H1 (cell line): ENCODE results near the gene IFTAP. TPM values are rescaled to one million over a fixed set of nuclear protein-coding genes. Genes with fewer than 3 reads are reported as not detected.

Experiments used
- CTCF ChIA-PET: fragments of 300-600 bp; sonication (Branson Sonifier 250); formaldehyde crosslinking; loops from one replicate; lab custom pipeline; 2021; ENCODE audit not compliant: partially characterized antibody; lab: Charles Lee
- POLR2A ChIA-PET: fragments of 300-600 bp; sonication (Branson Sonifier 250); formaldehyde crosslinking; loops from one replicate; lab custom pipeline; 2021; ENCODE audit warnings: inconsistent platforms; ENCODE audit not compliant: partially characterized antibody; lab: Charles Lee
- DNase-seq, 2 experiments: peaks; one replicate each; pipeline versions ENCODE4 v3.0.0 to v3.0.0-alpha.2; 2010 to 2022; ENCODE audit warnings: low spot score in 2 of 2, low read depth in 1 of 2, mixed read lengths in 1 of 2
- FAIRE-seq: peaks from 2 replicates; lab custom pipeline; 2011; peaks lifted over from hg19 to GRCh38; lab: Jason Lieb, UNC
- H2AFZ ChIP-seq: 2 replicates; pipeline ENCODE4 v1.8.1; 2012; ENCODE audit warnings: low read length, inconsistent platforms
- H2AK5ac ChIP-seq: 2 replicates; pipeline ENCODE4 v1.6.1; 2013; ENCODE audit warnings: low read depth, low read length
- H2BK120ac ChIP-seq: replicated peaks from 2 replicates; pipeline ENCODE3; 2013; ENCODE audit warnings: low read depth, low read length, inconsistent platforms
- H2BK12ac ChIP-seq: 2 replicates; pipeline ENCODE4 v1.6.1; 2013; ENCODE audit warnings: low read depth, low read length
- H2BK15ac ChIP-seq: 2 replicates; pipeline ENCODE4 v1.6.1; 2013; ENCODE audit warnings: low read length
- H2BK20ac ChIP-seq: 2 replicates; pipeline ENCODE4 v1.6.1; 2013; ENCODE audit warnings: low read length
- H2BK5ac ChIP-seq: 2 replicates; pipeline ENCODE4 v1.6.1; 2013; ENCODE audit warnings: low read depth, low read length
- H3K14ac ChIP-seq: 2 replicates; pipeline ENCODE4 v1.6.1; 2013; ENCODE audit warnings: inconsistent platforms; ENCODE audit not compliant: insufficient read length
- H3K18ac ChIP-seq: 2 replicates; pipeline ENCODE4 v1.6.1; 2013; ENCODE audit warnings: low read length; ENCODE audit errors: extremely low read depth
- H3K23ac ChIP-seq: 2 replicates; pipeline ENCODE4 v1.6.1; 2013; ENCODE audit warnings: inconsistent platforms; ENCODE audit not compliant: insufficient read length
- H3K23me2 ChIP-seq: 2 replicates; pipeline ENCODE4 v1.6.1; 2013; ENCODE audit warnings: low read depth, low read length
- H3K27ac ChIP-seq: 2 replicates; pipeline ENCODE4 v1.6.1; 2011; ENCODE audit warnings: low read depth, low read length, inconsistent platforms
- H3K27me3 ChIP-seq, 4 experiments: replicated peaks in 1 of 4; 1 replicate in 1 of 4; 2 replicates in 3 of 4; pipeline versions ENCODE4 v1.6.1 to v1.8.1; 2011 to 2013; ENCODE audit warnings: low read length in 3 of 4, mild to moderate bottlenecking in 3 of 4, inconsistent platforms in 2 of 4, mixed read lengths in 2 of 4, moderate library complexity in 1 of 4; ENCODE audit not compliant: control insufficient read depth in 3 of 4, insufficient read depth in 3 of 4; ENCODE audit errors: extremely low read depth in 1 of 4
- H3K36me3 ChIP-seq, 4 experiments: 2 replicates each; pipeline versions ENCODE4 v1.6.1 to v1.8.1; 2011 to 2013; ENCODE audit warnings: mild to moderate bottlenecking in 4 of 4, low read length in 3 of 4, moderate library complexity in 2 of 4, control low read depth in 1 of 4, inconsistent platforms in 1 of 4; ENCODE audit not compliant: insufficient read depth in 4 of 4, control insufficient read depth in 2 of 4
- H3K4ac ChIP-seq: replicated peaks from 2 replicates; pipeline ENCODE3; 2013; ENCODE audit warnings: low read length, low read depth, mixed read lengths, inconsistent platforms; ENCODE audit not compliant: insufficient read length
- H3K4me1 ChIP-seq, 4 experiments: replicated peaks in 1 of 4; 1 replicate in 1 of 4; 2 replicates in 3 of 4; pipeline versions ENCODE4 v1.6.1 to v1.8.1; 2011 to 2013; ENCODE audit warnings: low read length in 3 of 4, inconsistent platforms in 2 of 4, mixed read lengths in 1 of 4; ENCODE audit not compliant: insufficient read depth in 4 of 4, control insufficient read depth in 3 of 4
- H3K4me2 ChIP-seq, 2 experiments: 2 replicates each; pipeline versions ENCODE4 v1.6.1 to v1.8.1; 2011 to 2013; ENCODE audit warnings: low read depth in 2 of 2, low read length in 2 of 2, control low read depth in 1 of 2, inconsistent platforms in 1 of 2, mild to moderate bottlenecking in 1 of 2; ENCODE audit not compliant: insufficient read depth in 1 of 2
- H3K4me3 ChIP-seq, 4 experiments: fragments of 200-600, 300-600 bp in 1 of 4; sonication (generic), shearing (Covaris generic), sonication (Bioruptor Twin) in 1 of 4; 2 replicates each; pipeline versions ENCODE4 v1.5.1 to v1.8.1; 2011 to 2016; ENCODE audit warnings: low read length in 4 of 4, low read depth in 3 of 4, control low read depth in 2 of 4, inconsistent platforms in 2 of 4, mild to moderate bottlenecking in 2 of 4, mixed read lengths in 1 of 4, moderate library complexity in 1 of 4; ENCODE audit not compliant: insufficient read depth in 2 of 4; ENCODE audit errors: extremely low read depth in 1 of 4
- H3K56ac ChIP-seq: replicated peaks from 2 replicates; pipeline ENCODE3; 2013; ENCODE audit warnings: low read depth, mild to moderate bottlenecking, mixed read lengths, low read length, inconsistent platforms; ENCODE audit not compliant: insufficient read length
- H3K79me1 ChIP-seq: 2 replicates; pipeline ENCODE4 v1.6.1; 2013; ENCODE audit warnings: low read depth, low read length, control low read depth
- H3K79me2 ChIP-seq, 2 experiments: 2 replicates each; pipeline versions ENCODE4 v1.6.1 to v1.8.1; 2012 to 2013; ENCODE audit warnings: low read length in 2 of 2, mild to moderate bottlenecking in 2 of 2, inconsistent platforms in 1 of 2; ENCODE audit not compliant: insufficient read depth in 2 of 2, control insufficient read depth in 1 of 2
- H3K9ac ChIP-seq, 4 experiments: replicated peaks in 1 of 4; 1 replicate in 1 of 4; 2 replicates in 3 of 4; pipeline versions ENCODE4 v1.6.1 to v1.8.1; 2011 to 2013; ENCODE audit warnings: low read depth in 3 of 4, low read length in 3 of 4, control low read depth in 2 of 4, mild to moderate bottlenecking in 2 of 4, moderate library complexity in 2 of 4, inconsistent platforms in 1 of 4; ENCODE audit errors: extremely low read depth in 1 of 4
- H3K9me3 ChIP-seq, 2 experiments: 2 replicates each; pipeline versions ENCODE4 v1.6.1 to v1.8.1; 2012 to 2013; ENCODE audit warnings: mild to moderate bottlenecking in 2 of 2, moderate library complexity in 2 of 2, control low read depth in 1 of 2, inconsistent platforms in 1 of 2, low read depth in 1 of 2, low read length in 1 of 2, mixed read lengths in 1 of 2; ENCODE audit not compliant: insufficient read depth in 2 of 2
- H4K20me1 ChIP-seq, 2 experiments: replicated peaks in 1 of 2; 2 replicates each; pipeline versions ENCODE3 to v1.8.1; 2011 to 2013; ENCODE audit warnings: inconsistent platforms in 2 of 2, low read length in 2 of 2, mild to moderate bottlenecking in 1 of 2; ENCODE audit not compliant: insufficient read depth in 2 of 2, control insufficient read depth in 1 of 2
- H4K5ac ChIP-seq: 2 replicates; pipeline ENCODE4 v1.6.1; 2013; ENCODE audit warnings: low read length, low read depth, mixed read lengths, inconsistent platforms; ENCODE audit not compliant: insufficient read length
- H4K8ac ChIP-seq: 2 replicates; pipeline ENCODE4 v1.8.0; 2013; ENCODE audit warnings: mild to moderate bottlenecking, moderate library complexity, low read length, inconsistent platforms; ENCODE audit not compliant: insufficient read depth; ENCODE audit errors: extremely low read depth
- H4K91ac ChIP-seq: replicated peaks from 2 replicates; pipeline ENCODE3; 2013; ENCODE audit warnings: low read length, mixed read lengths, inconsistent platforms; ENCODE audit not compliant: insufficient read length
- BACH1 ChIP-seq: IDR thresholded peaks from 2 replicates; pipeline ENCODE4 v1.6.1; 2012; ENCODE audit warnings: low read length, improper control_type of control experiment
- CBX5 ChIP-seq: fragments of 300-800, 300-1000 bp; sonication (generic); IDR thresholded peaks from 2 replicates; pipeline ENCODE4 v1.7.1; 2016; ENCODE audit warnings: antibody characterized with exemption, low read length, low read depth
- CBX8 ChIP-seq: fragments of 300-800, 300-1000 bp; sonication (generic); IDR thresholded peaks from 2 replicates; pipeline ENCODE4 v1.7.1; 2016; ENCODE audit warnings: low read depth, low read length, borderline replicate concordance
- CHD2 ChIP-seq: IDR thresholded peaks from 2 replicates; pipeline ENCODE4 v1.6.1; 2012; ENCODE audit warnings: low read length, improper control_type of control experiment
- JUND ChIP-seq: IDR thresholded peaks from 2 replicates; pipeline ENCODE4 v1.6.1; 2011; ENCODE audit warnings: mild to moderate bottlenecking, improper control_type of control experiment, low read length
- POLR2AphosphoS5 ChIP-seq: IDR thresholded peaks from 2 replicates; pipeline ENCODE4 v1.6.1; 2011; ENCODE audit warnings: low read depth, low read length
- POU5F1 ChIP-seq: IDR thresholded peaks from 2 replicates; pipeline ENCODE4 v1.6.1; 2011; ENCODE audit warnings: low read depth, mild to moderate bottlenecking, low read length, moderate library complexity
- SIX5 ChIP-seq: IDR thresholded peaks from 2 replicates; pipeline ENCODE4 v1.6.1; 2011; ENCODE audit warnings: mild to moderate bottlenecking, low read depth, low read length
- SP1 ChIP-seq: IDR thresholded peaks from 2 replicates; pipeline ENCODE4 v1.6.1; 2011; ENCODE audit warnings: low read depth, low read length
- SUZ12 ChIP-seq: fragments of 200-600 bp; sonication (generic); IDR thresholded peaks from 2 replicates; pipeline ENCODE4 v1.6.1; 2012; ENCODE audit warnings: mild to moderate bottlenecking, inconsistent platforms, low read length, moderate library complexity, mixed read lengths
- TAF7 ChIP-seq: optimal IDR thresholded peaks from 2 replicates; pipeline ENCODE3; 2011; ENCODE audit warnings: low read depth, mild to moderate bottlenecking, inconsistent platforms, low read length, moderate library complexity, borderline replicate concordance
- WGBS, 2 experiments: shearing (Covaris generic) in 1 of 2; methylation state at CpG; one replicate each; pipeline versions ENCODE4 v1.1.6 to v1.1.7; 2013 to 2015; ENCODE audit warnings: low lambda C conversion rate in 2 of 2, mixed read lengths in 2 of 2, inconsistent platforms in 1 of 2, low coverage in 1 of 2, missing lambda C conversion rate in 1 of 2; ENCODE audit not compliant: insufficient replicate concordance in 2 of 2, insufficient coverage in 1 of 2, insufficient read length in 1 of 2; ENCODE audit errors: extremely low coverage in 1 of 2, missing lambda C conversion rate in 1 of 2; 5-methylcytosine and 5-hydroxymethylcytosine counted together
- polyA plus RNA-seq, 7 experiments: library from polyadenylated mRNA; depleted of rRNA in 3 of 7; stranded (reverse) in 5 of 7; unstranded in 2 of 7; fragments of >200 nt in 5 of 7; fragments of 200-250 nt in 2 of 7; gene quantifications; 1 replicate in 5 of 7; 2 replicates in 1 of 7; 4 replicates in 1 of 7; pipeline versions ENCODE4 v1.2.1 to v1.2.3, GENCODE V29; 2011 to 2013; ENCODE audit warnings: missing spikeins in 2 of 7, mixed read lengths in 2 of 7
- total RNA-seq: library from RNA; stranded (reverse); fragmentation: NEBNext Ultra II Directional; extraction: Animal tissue kit (Norgen Biotek cat#: 25700); gene quantifications from 2 replicates; pipeline ENCODE4 v1.2.1, GENCODE V29; 2021
- TF ChIP-seq, protein P1 (sequence below): IDR thresholded peaks from 2 replicates; pipeline ENCODE4 v1.6.1; 2012; ENCODE audit warnings: inconsistent platforms

The IFTAP gene
- total and polyA plus RNA-seq, 2 of the 8 experiments (the other 6 are each of a cell fraction or from before 2014, with no cell fraction given): 21.2 to 23.9 TPM

DNA sequence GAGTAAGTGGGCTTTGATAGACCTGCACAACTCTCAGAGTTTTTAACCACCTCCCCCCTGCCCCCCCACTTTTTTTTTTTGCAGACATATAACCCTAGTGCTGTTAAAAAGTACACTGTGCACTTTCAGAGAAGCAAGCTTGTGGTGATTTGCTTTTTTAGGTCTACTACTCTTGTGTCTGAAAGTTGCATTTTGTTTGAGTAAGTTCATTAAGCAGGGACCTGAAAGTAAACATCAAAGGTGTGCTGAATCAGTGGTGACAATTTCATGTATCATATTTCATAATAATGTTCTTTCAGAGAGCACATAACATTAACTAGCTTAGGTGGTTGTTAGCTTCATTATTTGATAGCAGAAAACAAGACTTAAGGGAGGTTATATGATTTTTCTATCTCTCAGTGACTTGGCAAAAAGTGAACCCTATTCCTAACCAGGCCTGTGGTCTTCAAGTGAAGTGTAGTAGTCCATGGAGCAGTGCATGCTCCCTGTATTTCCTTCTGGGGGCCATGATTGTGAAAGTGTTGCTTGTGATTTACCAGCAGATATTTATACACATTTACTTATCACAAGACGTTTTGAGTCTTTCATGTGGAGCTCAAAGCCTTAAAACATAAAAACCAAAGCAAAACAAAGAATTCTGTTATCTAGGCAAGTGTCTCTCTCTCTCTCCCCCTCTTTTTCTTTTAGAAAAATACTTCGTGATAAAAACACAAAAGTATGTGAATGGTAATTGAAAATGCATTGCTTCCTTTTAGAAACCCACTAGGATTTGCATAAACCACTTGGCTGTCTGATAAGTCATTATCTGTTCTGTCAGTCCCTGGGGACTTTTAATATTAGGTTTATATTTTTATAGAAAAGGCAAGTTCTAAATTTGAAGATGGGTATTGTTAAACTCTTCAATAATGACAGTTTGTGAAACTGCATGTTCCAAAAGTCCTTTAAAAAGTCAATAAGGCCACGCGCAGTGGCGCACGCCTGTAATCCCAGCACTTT is 11.2 kb downstream of the IFTAP start:
- no peaks in the 10 kb centered on the region for H4K20me1 ChIP-seq
- no peaks in the 10 kb centered on the region for H3K79me1 ChIP-seq
- H3K9me3 ChIP-seq: no peaks in the 10 kb centered on the region
- H3K4me1 ChIP-seq: no peaks in the 10 kb centered on the region
- no peak overlapping the region for H4K91ac ChIP-seq
- H2AFZ ChIP-seq: no peak overlapping the region
- DNase-seq (no peak), FAIRE-seq (no peak)
- no peak overlapping the region for H2BK15ac ChIP-seq
- no peak overlapping the region for H3K4ac ChIP-seq
- no peak overlapping the region for H2BK120ac ChIP-seq
- no peaks in the 10 kb centered on the region for H3K36me3 ChIP-seq
- ChIA-PET CTCF (interaction anchor here (1.9 kb wide), 1 partner anchor 142 kb away, joined by 5 read pairs; no protein-coding TSS in a partner anchor), POLR2A (no interaction called here)
- no peak overlapping the region for H4K5ac ChIP-seq
- no peak overlapping the region for H3K4me3 ChIP-seq
- H3K9ac ChIP-seq: no peak overlapping the region
- no peak overlapping the region for H3K14ac ChIP-seq
- no peak overlapping the region for H3K56ac ChIP-seq
- H3K23me2 ChIP-seq: no peaks in the 10 kb centered on the region
- H2BK20ac ChIP-seq: no peak overlapping the region
- H2AK5ac ChIP-seq: no peak overlapping the region
- no peak overlapping the region for H2BK12ac ChIP-seq
- H3K18ac ChIP-seq: no peak overlapping the region
- no peak overlapping the region for H3K4me2 ChIP-seq
- no peaks in the 10 kb centered on the region for H3K79me2 ChIP-seq
- no peak overlapping the region for H3K23ac ChIP-seq
- H4K8ac ChIP-seq: no peak overlapping the region
- H3K27me3 ChIP-seq: no peaks in the 10 kb centered on the region
- no peak overlapping the region for H3K27ac ChIP-seq
- 92% methylated on average over 6 of the region's 6 CpGs; no CpG with 5 or more reads in 1 of the 2 experiments for WGBS, 2 experiments
- no peak overlapping the region for H2BK5ac ChIP-seq
- TF ChIP-seq SUZ12 (no peak), CBX8 (no peak), BACH1 (no peak), CBX5 (no peak), JUND (no peak), CHD2 (no peak), SIX5 (no peak), POLR2AphosphoS5 (no peak), TAF7 (no peak), POU5F1 (no peak), SP1 (no peak)
- TF ChIP-seq, protein P1, sequence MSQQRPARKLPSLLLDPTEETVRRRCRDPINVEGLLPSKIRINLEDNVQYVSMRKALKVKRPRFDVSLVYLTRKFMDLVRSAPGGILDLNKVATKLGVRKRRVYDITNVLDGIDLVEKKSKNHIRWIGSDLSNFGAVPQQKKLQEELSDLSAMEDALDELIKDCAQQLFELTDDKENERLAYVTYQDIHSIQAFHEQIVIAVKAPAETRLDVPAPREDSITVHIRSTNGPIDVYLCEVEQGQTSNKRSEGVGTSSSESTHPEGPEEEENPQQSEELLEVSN: no peak
